Caco-2 (cell line): ENCODE results near the gene METAP1. TPM values are rescaled to one million over a fixed set of nuclear protein-coding genes. Genes with fewer than 3 reads are reported as not detected.

Source experiments
- BruUV-seq: library from RNA; stranded (reverse); fragments of 400-500 nt; replicated peaks from 2 replicates; lab custom pipeline; 2021; lab: Mats Ljungman, UMichigan
- CTCF ChIA-PET: fragments of 300-600 bp; sonication (Branson Sonifier 250); formaldehyde crosslinking; loops from one replicate; lab custom pipeline; 2022; ENCODE audit warnings: antibody characterized with exemption; lab: Charles Lee
- POLR2A ChIA-PET: fragments of 300-600 bp; sonication (Branson Sonifier 250); formaldehyde crosslinking; loops from one replicate; lab custom pipeline; 2022; ENCODE audit warnings: antibody characterized with exemption; lab: Charles Lee
- DNase-seq, 2 experiments: peaks; one replicate each; pipeline versions ENCODE4 v3.0.0 to v3.0.0-alpha.2; 2020 to 2022
- H3K27me3 ChIP-seq: replicated peaks from 2 replicates; pipeline ENCODE4 v1.6.0; 2011; ENCODE audit warnings: low read length; ENCODE audit not compliant: control insufficient read depth, insufficient read depth
- H3K36me3 ChIP-seq: 2 replicates; pipeline ENCODE4 v1.5.1; 2011; ENCODE audit warnings: low read length; ENCODE audit not compliant: control insufficient read depth, insufficient read depth
- H3K4me1 ChIP-seq: fragments of 250-450 bp; sonication (Bioruptor Pico); 2 replicates; pipeline ENCODE4 v1.5.1; 2020; ENCODE audit warnings: mild to moderate bottlenecking
- H3K4me3 ChIP-seq: 2 replicates; pipeline ENCODE4 v1.5.1; 2011; ENCODE audit warnings: low read depth, mild to moderate bottlenecking, control low read depth, low read length
- H3K9me3 ChIP-seq: fragments of 250-450 bp; sonication (Bioruptor Pico); 2 replicates; pipeline ENCODE4 v1.5.1; 2020; ENCODE audit warnings: mild to moderate bottlenecking, moderate library complexity
- H3K27ac Mint-ChIP-seq: one replicate; pipeline ENCODE4 v1.8.0; 2022; ENCODE audit warnings: mixed read lengths; ENCODE audit not compliant: unreplicated experiment
- H3K27me3 Mint-ChIP-seq: one replicate; pipeline ENCODE4 v1.8.0; 2022; ENCODE audit warnings: mixed read lengths; ENCODE audit not compliant: insufficient read depth, unreplicated experiment
- H3K36me3 Mint-ChIP-seq: one replicate; pipeline ENCODE4 v1.8.0; 2022; ENCODE audit warnings: mild to moderate bottlenecking, mixed read lengths; ENCODE audit not compliant: insufficient read depth, unreplicated experiment
- H3K4me1 Mint-ChIP-seq: one replicate; pipeline ENCODE4 v1.8.0; 2022; ENCODE audit warnings: low read depth, mixed read lengths; ENCODE audit not compliant: unreplicated experiment
- H3K4me3 Mint-ChIP-seq: one replicate; pipeline ENCODE4 v1.8.0; 2022; ENCODE audit warnings: mild to moderate bottlenecking, moderate library complexity, mixed read lengths; ENCODE audit not compliant: unreplicated experiment
- H3K9me3 Mint-ChIP-seq: one replicate; pipeline ENCODE4 v1.8.0; 2022; ENCODE audit warnings: mixed read lengths; ENCODE audit not compliant: unreplicated experiment
- intact Hi-C: fragments of 100-400 bp; cut with micrococcal nuclease; formaldehyde crosslinking; loops from one replicate; pipeline ENCODE4 v1.10.0; 2022; ENCODE audit not compliant: unreplicated experiment
- total RNA-seq: library from RNA; stranded (reverse); gene quantifications from 2 replicates; pipeline ENCODE4 v1.2.3, GENCODE V29; 2022
- TF ChIP-seq, protein P1 (sequence below), 2 experiments: fragments of 200-600 bp in 1 of 2; IDR thresholded peaks; 1 replicate in 1 of 2; 2 replicates in 1 of 2; pipeline versions ENCODE4 v1.5.1 to v1.8.0; 2011 to 2022; ENCODE audit warnings: antibody characterized with exemption in 1 of 2, control low read depth in 1 of 2, inconsistent platforms in 1 of 2, low read depth in 1 of 2, low read length in 1 of 2, mild to moderate bottlenecking in 1 of 2, moderate library complexity in 1 of 2; ENCODE audit not compliant: insufficient read depth in 1 of 2, severe bottlenecking in 1 of 2, unreplicated experiment in 1 of 2

The METAP1 gene
- total RNA-seq, 1 experiment from 2014 or later = 83.0 TPM

DNA sequence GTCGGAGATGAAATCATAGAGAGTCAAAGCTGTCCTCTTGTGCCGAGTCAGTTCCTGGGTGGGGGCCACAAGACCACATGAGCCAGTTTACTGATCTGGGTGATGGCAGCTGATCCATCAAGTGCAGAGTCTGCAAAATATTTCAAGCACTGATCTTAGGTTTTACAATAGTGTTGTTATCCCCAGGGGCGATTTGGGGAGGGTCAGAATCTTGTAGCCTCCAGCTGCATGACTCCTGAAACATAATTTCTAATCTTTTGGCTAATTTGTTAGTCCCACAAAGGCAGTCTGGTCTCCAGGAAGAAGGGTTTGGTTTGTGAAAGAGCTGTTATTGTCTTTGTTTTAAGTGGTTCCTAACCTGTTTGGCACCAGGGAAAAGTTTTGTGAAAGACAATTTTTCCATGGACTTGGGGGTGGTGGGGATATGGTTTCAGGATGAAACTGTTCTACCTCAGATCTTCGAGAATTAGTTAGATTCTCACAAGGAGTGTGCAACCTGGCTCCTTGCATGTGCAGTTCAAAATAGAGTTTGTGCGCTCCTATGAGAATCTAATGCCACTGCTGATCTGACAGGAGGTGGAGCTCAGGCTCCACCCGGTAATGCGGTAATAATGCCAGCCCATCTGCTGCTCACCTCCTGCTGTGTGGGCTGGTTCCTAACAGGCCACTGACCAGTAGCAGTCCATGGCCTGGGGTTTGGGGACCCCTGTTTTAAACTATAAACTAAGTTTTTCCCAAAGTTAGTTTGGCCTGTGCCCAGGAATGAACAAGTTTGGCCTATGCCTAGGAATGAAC, 29.2 kb downstream of the METAP1 start:
- H3K36me3 Mint-ChIP-seq = peaks cover 39% of the 10 kb centered on the region
- TSS peak; percentile 48 for BruUV-seq
- H3K27me3 ChIP-seq = no peaks in the 10 kb centered on the region
- H3K4me3 Mint-ChIP-seq = peak overlapping the region; percentile 89
- TF ChIP-seq, protein P1, sequence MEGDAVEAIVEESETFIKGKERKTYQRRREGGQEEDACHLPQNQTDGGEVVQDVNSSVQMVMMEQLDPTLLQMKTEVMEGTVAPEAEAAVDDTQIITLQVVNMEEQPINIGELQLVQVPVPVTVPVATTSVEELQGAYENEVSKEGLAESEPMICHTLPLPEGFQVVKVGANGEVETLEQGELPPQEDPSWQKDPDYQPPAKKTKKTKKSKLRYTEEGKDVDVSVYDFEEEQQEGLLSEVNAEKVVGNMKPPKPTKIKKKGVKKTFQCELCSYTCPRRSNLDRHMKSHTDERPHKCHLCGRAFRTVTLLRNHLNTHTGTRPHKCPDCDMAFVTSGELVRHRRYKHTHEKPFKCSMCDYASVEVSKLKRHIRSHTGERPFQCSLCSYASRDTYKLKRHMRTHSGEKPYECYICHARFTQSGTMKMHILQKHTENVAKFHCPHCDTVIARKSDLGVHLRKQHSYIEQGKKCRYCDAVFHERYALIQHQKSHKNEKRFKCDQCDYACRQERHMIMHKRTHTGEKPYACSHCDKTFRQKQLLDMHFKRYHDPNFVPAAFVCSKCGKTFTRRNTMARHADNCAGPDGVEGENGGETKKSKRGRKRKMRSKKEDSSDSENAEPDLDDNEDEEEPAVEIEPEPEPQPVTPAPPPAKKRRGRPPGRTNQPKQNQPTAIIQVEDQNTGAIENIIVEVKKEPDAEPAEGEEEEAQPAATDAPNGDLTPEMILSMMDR (IDR thresholded peaks at IDR 0.05; ENCODE audit: insufficient read depth in 1 of 2, low read depth in 1 of 2, low read length in 1 of 2, severe bottlenecking in 1 of 2, unreplicated experiment in 1 of 2) = peak in 1 of 2 experiments; percentile 29
- peaks cover 63% of the 10 kb centered on the region for H3K4me1 ChIP-seq
- ChIA-PET CTCF (interaction anchor here (1.7 to 2.5 kb wide), 2 partner anchors 30 to 31 kb away, joined by 11 read pairs; partner anchors contain the start of gene METAP1), POLR2A (interaction anchor here (1.4 kb wide), 1 partner anchor 30 kb away, joined by 10 read pairs; the partner anchor contains the start of gene METAP1)
- intact Hi-C loops = loop anchor here (1.0 to 5.0 kb wide), 5 partner anchors 11 to 133 kb away; no protein-coding TSS in a partner anchor
- H3K4me1 Mint-ChIP-seq = peaks cover 42% of the 10 kb centered on the region
- peak overlapping the region; percentile 99 for H3K27ac Mint-ChIP-seq
- H3K4me3 ChIP-seq = peak overlapping the region; percentile 27
- peaks cover 23% of the 10 kb centered on the region for H3K9me3 Mint-ChIP-seq
- peaks cover 15% of the 10 kb centered on the region for H3K9me3 ChIP-seq
- no peaks in the 10 kb centered on the region for H3K27me3 Mint-ChIP-seq
- DNase-seq = peak in 1 of 2 experiments; percentile 44
- peaks cover 7% of the 10 kb centered on the region for H3K36me3 ChIP-seq

GRCh38 chr4:99025506-99025905, 30.0 kb downstream of the METAP1 start:
- intact Hi-C loops = loop anchor here (1.0 kb wide), 1 partner anchor 36 kb away; no protein-coding TSS in a partner anchor
- Histone ChIP-seq H3K4me1 (peaks cover 63% of the 10 kb centered on the region), H3K27me3 (no peaks in the 10 kb centered on the region), H3K4me3 (no peak overlapping the region), H3K36me3 (peaks cover 5% of the 10 kb centered on the region), H3K9me3 (peaks cover 9% of the 10 kb centered on the region)
- POLR2A ChIA-PET = interaction anchor here (1.4 kb wide), 1 partner anchor 30 kb away, joined by 10 read pairs; the partner anchor contains the start of gene METAP1
- CTCF ChIA-PET = interaction anchor here (1.7 to 2.5 kb wide), 2 partner anchors 30 kb away, joined by 11 read pairs; partner anchors contain the start of gene METAP1
- no TSS peak for BruUV-seq
- H3K27me3 Mint-ChIP-seq = no peaks in the 10 kb centered on the region
- H3K36me3 Mint-ChIP-seq = peaks cover 43% of the 10 kb centered on the region
- H3K4me3 Mint-ChIP-seq = no peak overlapping the region
- H3K9me3 Mint-ChIP-seq = peaks cover 15% of the 10 kb centered on the region
- H3K27ac Mint-ChIP-seq = peak overlapping the region; percentile 99
- peak in 1 of 2 experiments; percentile 9 for DNase-seq
- TF ChIP-seq, protein P1 (IDR thresholded peaks at IDR 0.05; ENCODE audit: insufficient read depth in 1 of 2, low read depth in 1 of 2, low read length in 1 of 2, severe bottlenecking in 1 of 2, unreplicated experiment in 1 of 2) = no peak
- H3K4me1 Mint-ChIP-seq = peaks cover 42% of the 10 kb centered on the region

DNA sequence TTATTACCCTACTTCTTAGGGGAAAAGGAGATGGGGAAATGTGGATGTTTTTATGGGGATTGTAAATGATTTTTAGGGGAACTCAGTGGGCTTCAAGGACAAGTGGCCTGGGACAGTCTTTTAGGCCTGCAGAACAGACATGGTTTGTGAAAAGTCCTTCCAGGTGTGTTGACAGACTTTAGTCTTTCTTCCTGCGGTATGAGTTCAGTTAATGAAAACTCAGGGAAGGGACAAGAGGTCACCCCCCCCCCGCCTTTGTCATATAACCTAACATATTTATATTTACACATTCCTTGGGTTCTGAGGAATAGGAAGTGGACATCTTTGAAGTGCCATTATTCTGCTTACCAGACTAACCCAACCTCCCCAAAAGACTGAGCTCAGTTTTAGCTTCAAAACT, 31.8 kb downstream of the METAP1 start:
- Mint-ChIP-seq H3K36me3 (peaks cover 40% of the 10 kb centered on the region), H3K27me3 (no peaks in the 10 kb centered on the region), H3K4me1 (peaks cover 42% of the 10 kb centered on the region), H3K9me3 (no peaks in the 10 kb centered on the region), H3K4me3 (peak overlapping the region; percentile 53), H3K27ac (peak overlapping the region; percentile 99)
- intact Hi-C loops = no loop called here
- TF ChIP-seq, protein P1 (IDR thresholded peaks at IDR 0.05; ENCODE audit: insufficient read depth in 1 of 2, low read depth in 1 of 2, low read length in 1 of 2, severe bottlenecking in 1 of 2, unreplicated experiment in 1 of 2) = no peak
- peak; percentile 29 to 56 for DNase-seq
- no TSS peak for BruUV-seq
- Histone ChIP-seq H3K27me3 (no peaks in the 10 kb centered on the region), H3K9me3 (no peaks in the 10 kb centered on the region), H3K4me3 (no peak overlapping the region; the same call in 1 of the 2 replicates), H3K36me3 (peaks cover 1% of the 10 kb centered on the region; the same call in 1 of the 2 replicates), H3K4me1 (peaks cover 63% of the 10 kb centered on the region)
- ChIA-PET CTCF (interaction anchor here (0.7 to 1.7 kb wide), 3 partner anchors 25 to 32 kb away, joined by 3 to 10 read pairs (median 5); partner anchors contain the start of gene METAP1), POLR2A (interaction anchor here (0.7 to 1.1 kb wide), 2 partner anchors 32 to 377 kb away, joined by 5 to 7 read pairs; partner anchors contain the start of gene METAP1)
